ENCODE measurements around the gene DTNBP1. TPM values are rescaled to one million over a fixed set of nuclear protein-coding genes. Genes with fewer than 3 reads are reported as not detected.

The DTNBP1 gene
- total and polyA plus RNA-seq, 2 of the 13 experiments (the other 11 are each of a cell fraction or from before 2014, with no cell fraction given) = 6.6 to 19.1 TPM

- TF ChIP-seq ZNF362 (CRISPR knock-in tag; IDR thresholded peaks at IDR 0.05; ENCODE audit: borderline replicate concordance) (no peak; the same call in 1 of the 2 replicates), MTF2 (CRISPR knock-in tag; IDR thresholded peaks at IDR 0.05; ENCODE audit: borderline replicate concordance) (peak; percentile 83; the same call in 1 of the 2 replicates), ATF6 (CRISPR knock-in tag; conservative IDR thresholded peaks at IDR 0.05) (no peak), JUN (CRISPR knock-in tag; IDR thresholded peaks at IDR 0.05) (no peak), CBX2 (IDR thresholded peaks at IDR 0.05; ENCODE audit: low read depth, low read length) (no peak), CBX2 (CRISPR knock-in tag; IDR thresholded peaks at IDR 0.05; ENCODE audit: low read depth) (no peak), HOMEZ (CRISPR knock-in tag; IDR thresholded peaks at IDR 0.05; ENCODE audit: low read depth) (0 out of 2 replicates have a peak, but pooled peaks have one; percentile 16), MBD4 (IDR thresholded peaks at IDR 0.05; ENCODE audit: borderline replicate concordance, low read length) (no peak), GATAD2A (CRISPR knock-in tag; IDR thresholded peaks at IDR 0.05) (peak; percentile 29; the same call in 1 of the 2 replicates), ZNF296 (CRISPR knock-in tag; conservative IDR thresholded peaks at IDR 0.05) (peak; percentile 59), TCF12 (IDR thresholded peaks at IDR 0.05) (no peak), TCF12 (CRISPR knock-in tag; IDR thresholded peaks at IDR 0.05) (peak; percentile 61; the same call in 1 of the 2 replicates), ZSCAN22 (CRISPR knock-in tag; IDR thresholded peaks at IDR 0.05) (no peak), ELK4 (CRISPR knock-in tag; IDR thresholded peaks at IDR 0.05; ENCODE audit: borderline replicate concordance) (no peak), PREB (CRISPR knock-in tag; IDR thresholded peaks at IDR 0.05) (peak; percentile 98), THAP7 (CRISPR knock-in tag; IDR thresholded peaks at IDR 0.05) (peak; percentile 80; the same call in 1 of the 2 replicates), ZMYM4 (CRISPR knock-in tag; IDR thresholded peaks at IDR 0.05) (peak; percentile 59), PAX8 (CRISPR knock-in tag; IDR thresholded peaks at IDR 0.05; ENCODE audit: borderline replicate concordance) (peak; percentile 89; the same call in 1 of the 2 replicates), SKI (IDR thresholded peaks at IDR 0.05; ENCODE audit: partially characterized antibody) (no peak), ZNF331 (CRISPR knock-in tag; IDR thresholded peaks at IDR 0.05) (peak; percentile 42; the same call in 1 of the 2 replicates), ZNF430 (CRISPR knock-in tag; IDR thresholded peaks at IDR 0.05) (no peak)
These were observed at the start of gene DTNBP1 (continued) for GRCh38 chr6:15662326-15663129.

Data from HepG2 (cell line).